Right renal cortex interstitium (tissue), 3 donors: ENCODE results near the gene SNX13. TPM values are rescaled to one million over a fixed set of nuclear protein-coding genes. Genes with fewer than 3 reads are reported as not detected.

Experiments
- DNase-seq, 3 donors: peaks; one replicate each; pipeline ENCODE4 v3.0.0-alpha.2; 2013; ENCODE audit warnings: low read depth in 3 of 3, low spot score in 2 of 3
- polyA plus RNA-seq, 3 donors: library from polyadenylated mRNA; unstranded; fragments of 120-200 nt; gene quantifications; one replicate each; pipeline ENCODE4 v1.2.1, GENCODE V29; 2013; ENCODE audit not compliant: insufficient read length in 3 of 3

Gene SNX13
- polyA plus RNA-seq, 3 donors: 43.4 to 55.5 (median 51.1) TPM

DNA sequence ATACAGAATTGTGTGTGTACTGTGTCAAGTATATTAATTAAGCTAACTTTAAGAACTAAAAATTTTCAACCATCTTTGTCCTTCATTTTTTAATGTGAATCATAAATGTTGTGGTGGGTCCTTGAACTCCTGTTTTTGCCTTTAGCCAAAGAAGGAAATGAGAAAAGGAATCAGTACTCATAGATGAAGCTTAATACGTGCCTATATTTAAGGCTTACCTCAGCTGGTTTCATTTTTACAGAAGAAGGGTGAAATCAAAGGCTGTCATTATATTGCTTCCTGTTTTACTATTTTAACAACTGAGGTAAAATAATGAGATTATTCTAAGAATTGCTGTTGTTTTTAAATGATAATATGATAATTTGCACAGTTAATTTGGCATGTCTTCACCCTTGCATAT is 6.3 kb upstream of the SNX13 start:
- DNase-seq: no peak

- DNase-seq: no peak
These were observed 4.4 kb upstream of the SNX13 start for GRCh38 chr7:17944720-17945119.

GRCh38 chr7:17943006-17943405 is 2.7 kb upstream of the SNX13 start:
- no peak for DNase-seq

DNA sequence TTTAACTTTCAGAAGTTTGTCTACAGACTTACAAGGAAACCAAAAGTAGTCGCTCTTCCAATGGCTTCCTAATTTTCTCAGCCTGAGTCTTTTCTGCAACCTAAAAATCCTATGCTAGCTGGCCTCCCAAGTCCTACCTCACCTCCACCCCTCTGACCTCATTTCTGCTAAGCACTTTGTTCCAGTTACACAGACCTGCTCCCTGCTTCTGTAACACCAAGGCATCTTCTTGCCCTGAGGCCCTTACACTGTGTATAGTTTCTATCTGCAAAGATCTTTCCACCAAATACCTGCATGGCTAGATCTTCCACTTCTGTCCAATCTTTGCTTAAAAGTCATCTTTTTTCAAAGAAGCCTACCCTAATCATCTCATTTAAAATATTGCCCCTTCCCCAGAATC is 1.9 kb upstream of the SNX13 start:
- DNase-seq: no peak

DNA sequence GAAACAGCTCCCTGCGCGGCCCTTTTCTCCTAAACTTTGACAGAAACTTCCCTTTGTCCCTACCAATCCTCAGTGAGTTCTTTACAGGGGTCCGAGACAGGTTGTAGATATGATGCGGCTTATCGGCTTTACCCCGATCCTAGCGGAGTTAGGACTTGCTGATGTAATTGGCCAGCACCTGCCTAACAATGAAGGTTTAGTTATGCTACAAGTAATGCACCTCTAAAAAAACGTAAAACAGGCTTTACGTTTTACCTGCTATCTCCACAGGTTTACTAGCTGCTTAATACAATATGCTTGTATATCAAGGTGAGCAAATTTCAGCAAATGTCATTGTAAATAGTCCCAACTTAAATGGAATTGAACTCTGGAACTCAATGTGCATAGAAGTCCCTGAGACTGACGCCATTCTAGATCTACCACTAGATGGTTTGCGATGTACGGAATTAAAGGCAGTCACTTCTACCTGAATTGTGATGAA is 697 bp upstream of the SNX13 start:
- DNase-seq: peak in 2 of 3 donors; percentile 21 to 48

GRCh38 chr7:17939606-17940301 is 540 bp downstream of the SNX13 start:
- peak; percentile 33 to 53 (median 36) for DNase-seq

- DNase-seq: peak; percentile 15 to 41 (median 19)
These were observed 1.1 kb downstream of the SNX13 start for GRCh38 chr7:17939211-17939605.

GRCh38 chr7:17937506-17938120 is 2.7 kb downstream of the SNX13 start:
- DNase-seq: no peak

GRCh38 chr7:17936321-17936720 is 4.0 kb downstream of the SNX13 start:
- DNase-seq: no peak

- no peak for DNase-seq
These were observed 5.6 kb downstream of the SNX13 start for GRCh38 chr7:17934612-17935240.

GRCh38 chr7:17934094-17934493 is 6.2 kb downstream of the SNX13 start:
- DNase-seq: no peak

GRCh38 chr7:17932770-17933169 is 7.5 kb downstream of the SNX13 start:
- no peak for DNase-seq

DNA sequence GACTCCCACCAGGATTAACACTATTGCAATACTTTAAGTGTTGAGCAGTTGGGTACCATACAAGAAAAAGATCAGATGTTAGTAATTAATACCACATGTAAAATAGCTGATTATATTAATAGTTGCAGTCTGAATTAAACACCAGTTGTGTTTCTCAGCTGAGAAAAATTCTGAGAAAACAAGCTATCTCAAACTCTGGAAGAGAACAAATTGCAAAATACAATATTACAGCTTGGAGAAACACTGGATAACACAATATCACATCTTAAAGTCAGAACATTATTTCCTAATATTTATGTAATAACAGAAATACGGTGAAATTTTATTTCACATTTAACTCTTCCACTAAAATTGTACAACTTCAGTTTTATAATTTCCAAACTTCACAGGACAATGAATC is 9.2 kb downstream of the SNX13 start:
- no peak for DNase-seq

DNA sequence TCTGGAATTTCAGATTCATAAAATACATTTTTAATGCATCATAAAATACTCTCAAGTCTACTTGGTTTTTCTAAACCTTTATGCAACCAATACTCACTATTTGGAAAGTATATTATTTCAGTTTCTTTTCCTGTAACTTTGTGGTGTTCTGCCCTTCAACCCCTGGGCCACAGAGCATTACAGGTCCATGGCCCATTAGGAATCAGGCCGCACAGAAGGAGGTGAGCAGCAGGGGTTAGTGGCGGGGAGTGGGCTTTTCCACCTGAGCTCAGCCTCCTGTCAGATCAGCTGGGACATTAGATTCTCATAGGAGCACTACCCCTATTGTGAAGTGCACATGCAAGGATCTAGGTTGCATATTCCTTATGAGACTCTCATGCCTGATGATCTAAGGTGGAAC is 9.7 kb downstream of the SNX13 start:
- DNase-seq: no peak

DNA sequence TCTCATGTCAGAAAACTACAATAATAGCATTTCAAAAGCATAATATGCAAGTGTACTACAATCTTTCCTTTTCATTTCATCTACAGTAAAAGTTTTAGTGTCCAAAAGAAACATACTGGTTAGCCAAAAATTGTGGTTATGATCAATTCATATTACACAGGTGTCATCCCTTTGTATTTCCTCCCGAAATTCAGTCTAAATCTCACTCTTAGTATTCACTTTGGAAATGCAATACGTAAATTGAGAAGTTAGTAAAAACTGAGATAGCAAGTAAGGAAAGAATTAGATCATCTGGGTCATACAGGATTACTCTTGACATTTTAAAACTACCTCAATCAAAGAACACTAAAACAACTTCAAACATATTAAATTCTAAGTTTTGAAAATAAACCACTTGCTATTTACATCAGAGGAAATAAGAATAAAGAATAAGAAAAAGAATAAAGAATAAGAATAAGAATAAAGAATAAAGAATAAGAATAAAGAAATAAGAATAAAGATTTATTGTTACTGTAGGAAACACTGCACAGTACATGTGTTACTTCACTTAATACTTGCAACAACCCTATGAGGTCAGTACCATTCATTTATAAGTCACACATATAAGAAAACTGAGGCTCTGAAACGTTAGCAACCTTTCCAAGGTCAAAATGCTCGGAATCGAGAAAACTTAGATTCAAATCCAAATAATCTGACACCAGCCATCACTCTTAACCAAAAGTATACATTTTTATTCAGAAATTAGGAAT is 10.5 kb downstream of the SNX13 start:
- no peak for DNase-seq

DNA sequence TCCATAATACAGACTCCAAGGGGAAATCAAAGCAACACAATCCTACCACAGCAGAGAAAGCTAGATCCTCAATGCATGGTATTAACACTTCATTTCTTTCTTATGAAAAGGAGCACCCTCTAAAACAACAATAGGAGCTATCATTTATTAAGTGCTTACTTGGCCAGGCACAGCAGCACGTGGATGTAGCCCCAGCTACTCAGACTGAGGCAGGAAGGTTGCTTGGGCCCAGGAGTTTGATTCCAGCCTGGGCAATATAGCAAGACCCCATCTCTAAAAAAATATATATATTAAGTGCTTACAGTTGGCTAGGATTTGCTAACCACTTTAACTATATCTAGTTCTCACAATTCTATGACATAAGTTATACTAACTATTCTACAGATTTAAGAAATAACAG is 12.2 kb downstream of the SNX13 start:
- DNase-seq: no peak

DNA sequence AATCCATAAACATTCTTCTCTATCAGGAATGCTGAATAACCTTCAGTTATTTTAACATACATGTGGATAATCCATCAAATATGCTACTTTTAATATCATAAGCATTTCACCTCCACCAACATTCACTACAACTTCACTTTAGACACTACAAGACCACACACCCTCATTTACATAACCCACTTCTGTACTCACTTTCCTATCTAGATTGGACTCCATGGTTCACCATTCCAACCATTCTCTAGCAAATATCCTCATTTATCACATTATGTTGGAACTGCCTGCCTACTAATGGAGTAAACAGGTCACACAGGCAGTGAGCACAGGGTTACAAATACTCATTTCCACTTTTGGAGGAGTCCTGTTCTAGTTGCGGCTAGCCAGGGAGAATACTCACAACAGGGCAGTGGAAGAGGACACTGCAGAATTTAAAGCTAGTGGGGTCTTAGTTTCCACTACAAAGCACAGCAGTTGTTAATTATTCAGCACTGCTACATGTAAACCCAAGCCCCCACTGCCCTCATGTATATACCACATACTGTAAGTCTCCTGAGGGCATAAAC is 18.4 kb downstream of the SNX13 start:
- no peak for DNase-seq

GRCh38 chr7:17917842-17918241 is 22.5 kb downstream of the SNX13 start:
- no peak for DNase-seq

DNA sequence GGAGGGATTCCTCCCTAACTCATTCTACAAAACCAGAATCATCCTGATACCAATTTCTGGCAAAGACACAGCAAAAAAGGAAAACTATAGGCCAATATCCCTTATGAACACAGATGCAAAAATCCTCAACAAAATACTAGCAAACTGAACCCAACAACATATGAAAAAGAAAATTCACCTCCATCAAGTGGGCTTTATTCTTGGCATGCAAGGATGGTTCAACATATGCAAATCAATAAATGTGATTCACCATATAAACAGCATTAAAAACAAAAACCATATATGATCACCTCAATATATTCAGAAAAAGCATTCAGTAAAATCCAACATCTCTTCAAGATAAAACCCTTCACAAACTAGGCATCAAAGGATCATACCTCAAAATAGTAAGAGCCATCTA is 23.5 kb downstream of the SNX13 start:
- no peak for DNase-seq

- DNase-seq: no peak
These were observed 24.5 kb downstream of the SNX13 start for GRCh38 chr7:17915796-17916195.

DNA sequence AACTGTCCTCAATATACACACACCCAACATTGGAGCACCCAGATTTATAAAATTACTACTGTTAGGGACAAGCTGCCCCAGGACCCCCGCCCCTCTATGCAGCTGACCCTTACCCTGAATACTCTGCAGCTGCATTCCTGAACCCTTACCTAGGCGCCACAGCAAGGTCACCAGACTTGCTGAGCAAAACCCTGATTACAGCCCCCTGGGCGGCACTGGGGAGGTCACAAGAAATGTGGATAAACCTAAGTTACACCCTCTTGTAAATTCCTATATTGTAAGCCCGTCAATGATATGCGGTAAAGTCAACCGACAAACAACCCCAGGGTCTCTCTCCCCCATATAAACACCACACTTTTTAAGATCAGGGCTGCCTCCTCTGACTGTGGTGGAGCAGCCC is 25.1 kb downstream of the SNX13 start:
- no peak for DNase-seq
